Activated B cell treated with CpG ODN at 0.5 μM for 24 hours (primary cell): Measurements from ENCODE around the gene ZNF326. TPM values are rescaled to one million over a fixed set of nuclear protein-coding genes. Genes with fewer than 3 reads are reported as not detected.

Experiments used
- ATAC-seq: fragments of 200-7000 bp; cut with Tn5 transposase; one replicate; pipeline ENCODE4 v1.10.0; 2021; ENCODE audit warnings: low read depth, mild to moderate bottlenecking, moderate library complexity
- CTCF ChIA-PET: fragments of 350-600 bp; sonication (Branson Sonifier 250); formaldehyde crosslinking; loops from one replicate; lab custom pipeline; 2021; ENCODE audit warnings: antibody characterized with exemption; lab: Charles Lee
- POLR2A ChIA-PET: fragments of 350-600 bp; sonication (Branson Sonifier 250); formaldehyde crosslinking; loops from one replicate; lab custom pipeline; 2021; ENCODE audit warnings: antibody characterized with exemption; lab: Charles Lee
- DNase-seq: peaks from one replicate; pipeline ENCODE4 v3.0.0; 2022
- H3K27ac Mint-ChIP-seq: one replicate; pipeline ENCODE4 v1.8.0; 2020; ENCODE audit warnings: mixed read lengths
- H3K27me3 Mint-ChIP-seq: one replicate; pipeline ENCODE4 v1.8.0; 2021; ENCODE audit warnings: mixed read lengths
- H3K36me3 Mint-ChIP-seq: one replicate; pipeline ENCODE4 v1.8.0; 2021; ENCODE audit warnings: low read depth, mixed read lengths
- H3K4me1 Mint-ChIP-seq: one replicate; pipeline ENCODE4 v1.8.0; 2021; ENCODE audit warnings: mixed read lengths
- H3K4me3 Mint-ChIP-seq: one replicate; pipeline ENCODE4 v1.8.0; 2020; ENCODE audit warnings: mild to moderate bottlenecking, mixed read lengths
- H3K9me3 Mint-ChIP-seq: one replicate; pipeline ENCODE4 v1.8.0; 2020; ENCODE audit warnings: mixed read lengths
- CTCF ChIP-seq: fragments of 200-600 bp; IDR thresholded peaks from one replicate; pipeline ENCODE4 v1.8.0; 2022; ENCODE audit warnings: antibody characterized with exemption, mild to moderate bottlenecking
- intact Hi-C: fragments of 100-400 bp; cut with micrococcal nuclease; formaldehyde crosslinking; loops from one replicate; pipeline ENCODE4 v1.15.1; 2024
- total RNA-seq: library from RNA; stranded (reverse); gene quantifications from 2 replicates; pipeline ENCODE4 v1.2.3, GENCODE V29; 2022

Gene ZNF326
- total RNA-seq, 1 donor from 2014 or later = 30.3 TPM

DNA sequence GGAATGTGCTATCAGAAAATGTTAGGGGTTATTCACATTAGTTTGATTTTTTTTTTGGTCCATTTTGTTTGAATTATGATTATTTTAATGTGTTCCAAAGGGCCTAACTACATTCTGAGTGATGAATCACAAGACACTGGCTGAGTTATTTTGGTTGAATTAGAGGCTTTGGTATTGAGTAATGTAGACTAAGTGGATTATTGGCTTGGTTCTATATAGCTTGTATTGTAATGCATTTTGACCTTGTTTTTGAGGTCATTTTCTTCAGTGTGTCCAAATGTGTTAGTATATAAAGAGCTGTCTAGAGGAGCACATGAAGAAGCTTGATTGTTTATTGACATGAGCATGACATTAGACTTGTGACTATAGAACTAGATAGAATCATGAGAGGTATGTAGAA is 3.4 kb downstream of the ZNF326 start:
- no peak for DNase-seq
- peaks cover 25% of the 10 kb centered on the region for H3K36me3 Mint-ChIP-seq
- no peaks in the 10 kb centered on the region for H3K27me3 Mint-ChIP-seq
- ChIA-PET POLR2A (no interaction called here), CTCF (no interaction called here)
- no peak overlapping the region for H3K27ac Mint-ChIP-seq
- intact Hi-C loops = loop anchor here (5.0 to 10.0 kb wide), 2 partner anchors 1024 to 1314 kb away; partner anchors contain the start of genes PKN2 and ZNF644
- no peak overlapping the region for H3K4me3 Mint-ChIP-seq
- ATAC-seq = no peak
- H3K4me1 Mint-ChIP-seq = peaks cover 42% of the 10 kb centered on the region
- H3K9me3 Mint-ChIP-seq = no peaks in the 10 kb centered on the region
- TF ChIP-seq CTCF = no peak

- TF ChIP-seq CTCF = no peak
- ChIA-PET CTCF (no interaction called here), POLR2A (no interaction called here)
- Mint-ChIP-seq H3K9me3 (no peaks in the 10 kb centered on the region), H3K4me1 (peaks cover 42% of the 10 kb centered on the region), H3K36me3 (peaks cover 27% of the 10 kb centered on the region), H3K27ac (no peak overlapping the region), H3K27me3 (no peaks in the 10 kb centered on the region), H3K4me3 (no peak overlapping the region)
- DNase-seq = no peak
- no peak for ATAC-seq
- intact Hi-C loops = loop anchor here (5.0 to 10.0 kb wide), 2 partner anchors 1023 to 1314 kb away; partner anchors contain the start of genes PKN2 and ZNF644
Measured at GRCh38 chr1:89999208-89999607, 4.3 kb downstream of the ZNF326 start.

DNA sequence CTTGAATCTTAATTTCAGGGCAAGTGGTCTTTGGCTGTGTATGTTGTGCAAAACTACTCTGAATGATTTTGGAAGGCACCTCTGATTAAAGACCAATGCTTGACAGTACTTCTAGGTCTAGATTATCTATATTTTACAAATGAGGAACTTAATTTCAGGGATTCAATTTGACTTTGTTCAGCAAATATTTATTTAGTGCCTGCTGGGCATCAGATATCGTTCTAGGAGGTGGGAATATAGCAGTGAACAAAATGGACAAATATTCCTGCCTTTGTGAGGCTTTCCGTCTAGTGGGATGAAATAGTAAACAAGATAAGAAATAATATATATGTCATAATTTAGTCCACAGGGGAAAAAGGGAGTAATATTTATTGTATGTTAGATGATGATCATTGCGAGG is 4.7 kb downstream of the ZNF326 start:
- TF ChIP-seq CTCF = no peak
- Mint-ChIP-seq H3K4me1 (peaks cover 42% of the 10 kb centered on the region), H3K9me3 (no peaks in the 10 kb centered on the region), H3K4me3 (no peak overlapping the region), H3K27ac (no peak overlapping the region), H3K36me3 (peaks cover 27% of the 10 kb centered on the region), H3K27me3 (no peaks in the 10 kb centered on the region)
- ATAC-seq (no peak), DNase-seq (no peak)
- intact Hi-C loops = loop anchor here (5.0 to 10.0 kb wide), 2 partner anchors 1023 to 1315 kb away; partner anchors contain the start of genes PKN2 and ZNF644
- ChIA-PET POLR2A (no interaction called here), CTCF (no interaction called here)

GRCh38 chr1:90000934-90001676 is 6.2 kb downstream of the ZNF326 start:
- CTCF ChIA-PET = interaction anchor here (1.5 kb wide), 1 partner anchor 12 kb away, joined by 3 read pairs; no protein-coding TSS in a partner anchor
- intact Hi-C loops = no loop called here
- Mint-ChIP-seq H3K36me3 (peaks cover 34% of the 10 kb centered on the region), H3K27ac (no peak overlapping the region), H3K27me3 (no peaks in the 10 kb centered on the region), H3K4me1 (peaks cover 34% of the 10 kb centered on the region), H3K9me3 (no peaks in the 10 kb centered on the region), H3K4me3 (no peak overlapping the region)
- no peak for DNase-seq
- POLR2A ChIA-PET = no interaction called here
- ATAC-seq = peak; percentile 60
- TF ChIP-seq CTCF = no peak

DNA sequence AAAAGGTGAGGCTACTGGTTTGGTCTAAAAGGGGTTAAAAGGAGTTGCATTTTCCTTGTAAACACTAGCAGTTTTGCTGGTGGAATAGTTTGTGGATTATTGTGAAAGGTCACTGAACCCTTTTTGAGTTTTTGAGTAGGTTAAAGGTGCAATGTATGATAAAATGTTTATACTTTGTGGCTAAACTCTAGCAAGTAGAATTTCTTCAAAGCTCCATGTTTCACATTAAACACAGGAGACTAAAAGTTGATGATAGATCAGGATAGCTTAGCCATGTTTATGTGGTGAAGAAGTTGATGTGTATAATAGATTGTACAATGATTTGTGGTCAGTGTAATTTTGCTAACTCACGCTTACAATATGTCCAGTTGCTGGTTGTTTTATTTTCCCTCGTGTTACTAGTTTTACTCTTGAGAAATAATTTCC is 13.1 kb downstream of the ZNF326 start:
- Mint-ChIP-seq H3K4me1 (peaks cover 2% of the 10 kb centered on the region), H3K27ac (no peak overlapping the region), H3K4me3 (no peak overlapping the region), H3K27me3 (no peaks in the 10 kb centered on the region), H3K36me3 (peaks cover 66% of the 10 kb centered on the region), H3K9me3 (no peaks in the 10 kb centered on the region)
- ChIA-PET POLR2A (no interaction called here), CTCF (no interaction called here)
- no peak for ATAC-seq
- DNase-seq = no peak
- TF ChIP-seq CTCF = no peak
- intact Hi-C loops = no loop called here
